ENCODE results near the gene SST.

SST gene

GRCh38 chr3:187628169-187628568, 42.0 kb downstream of the SST start:
- in situ Hi-C loops (cut with MboI; ENCODE audit: low sequenced_read_pairs, unreplicated experiment), result no loop called here
- no peak for DNase-seq (ENCODE audit: low spot score)
- TF ChIP-seq, protein P1, sequence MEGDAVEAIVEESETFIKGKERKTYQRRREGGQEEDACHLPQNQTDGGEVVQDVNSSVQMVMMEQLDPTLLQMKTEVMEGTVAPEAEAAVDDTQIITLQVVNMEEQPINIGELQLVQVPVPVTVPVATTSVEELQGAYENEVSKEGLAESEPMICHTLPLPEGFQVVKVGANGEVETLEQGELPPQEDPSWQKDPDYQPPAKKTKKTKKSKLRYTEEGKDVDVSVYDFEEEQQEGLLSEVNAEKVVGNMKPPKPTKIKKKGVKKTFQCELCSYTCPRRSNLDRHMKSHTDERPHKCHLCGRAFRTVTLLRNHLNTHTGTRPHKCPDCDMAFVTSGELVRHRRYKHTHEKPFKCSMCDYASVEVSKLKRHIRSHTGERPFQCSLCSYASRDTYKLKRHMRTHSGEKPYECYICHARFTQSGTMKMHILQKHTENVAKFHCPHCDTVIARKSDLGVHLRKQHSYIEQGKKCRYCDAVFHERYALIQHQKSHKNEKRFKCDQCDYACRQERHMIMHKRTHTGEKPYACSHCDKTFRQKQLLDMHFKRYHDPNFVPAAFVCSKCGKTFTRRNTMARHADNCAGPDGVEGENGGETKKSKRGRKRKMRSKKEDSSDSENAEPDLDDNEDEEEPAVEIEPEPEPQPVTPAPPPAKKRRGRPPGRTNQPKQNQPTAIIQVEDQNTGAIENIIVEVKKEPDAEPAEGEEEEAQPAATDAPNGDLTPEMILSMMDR (IDR thresholded peaks at IDR 0.05; ENCODE audit: borderline replicate concordance, control extremely low read depth, extremely low read depth, insufficient read depth, missing control alignments), result no peak

DNA sequence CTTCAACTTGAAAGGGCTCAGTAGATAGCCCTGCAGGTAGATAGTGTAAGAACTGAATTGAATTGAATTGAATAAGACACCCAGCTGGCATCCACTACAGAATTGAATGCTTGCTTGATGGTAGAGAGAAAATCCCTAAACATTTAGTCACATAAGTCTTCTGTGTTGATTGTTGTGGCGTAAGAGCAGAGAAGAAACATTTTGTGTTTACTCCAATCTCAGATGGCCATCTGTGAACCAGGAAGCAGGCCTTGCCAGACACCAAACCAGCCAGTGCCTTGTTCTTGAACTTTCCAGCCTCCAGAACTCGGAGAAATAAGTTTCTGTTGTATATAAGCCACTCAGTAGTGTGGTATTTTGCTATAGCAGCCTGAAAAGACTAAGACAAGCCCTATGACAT, 43.6 kb downstream of the SST start:
- no peak for DNase-seq (ENCODE audit: low spot score)
- TF ChIP-seq, protein P1 (IDR thresholded peaks at IDR 0.05; ENCODE audit: borderline replicate concordance, control extremely low read depth, extremely low read depth, insufficient read depth, missing control alignments), result no peak
- in situ Hi-C loops (cut with MboI; ENCODE audit: low sequenced_read_pairs, unreplicated experiment), result no loop called here

DNA sequence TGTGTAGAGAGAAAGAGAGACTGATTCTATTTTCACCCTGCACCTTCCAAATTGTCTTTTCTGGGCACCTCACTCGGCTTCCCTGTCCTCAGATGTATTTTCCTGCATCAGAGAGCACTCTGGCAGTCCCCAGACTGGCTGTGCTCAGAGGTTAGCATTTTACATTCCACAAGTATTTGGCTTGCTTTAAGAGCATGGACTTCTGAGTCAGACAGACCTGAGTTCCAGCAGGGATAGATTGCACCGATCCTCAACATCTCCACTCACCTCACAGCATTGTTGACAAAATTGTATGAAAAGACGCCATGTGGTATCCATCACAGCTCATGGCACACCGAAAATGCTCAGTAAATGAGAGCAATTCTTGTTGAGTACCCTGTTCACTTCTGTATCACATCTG, 45.6 kb downstream of the SST start:
- TF ChIP-seq, protein P1 (IDR thresholded peaks at IDR 0.05; ENCODE audit: borderline replicate concordance, control extremely low read depth, extremely low read depth, insufficient read depth, missing control alignments), result no peak
- in situ Hi-C loops (cut with MboI; ENCODE audit: low sequenced_read_pairs, unreplicated experiment), result no loop called here
- DNase-seq (ENCODE audit: low spot score), result no peak

DNA sequence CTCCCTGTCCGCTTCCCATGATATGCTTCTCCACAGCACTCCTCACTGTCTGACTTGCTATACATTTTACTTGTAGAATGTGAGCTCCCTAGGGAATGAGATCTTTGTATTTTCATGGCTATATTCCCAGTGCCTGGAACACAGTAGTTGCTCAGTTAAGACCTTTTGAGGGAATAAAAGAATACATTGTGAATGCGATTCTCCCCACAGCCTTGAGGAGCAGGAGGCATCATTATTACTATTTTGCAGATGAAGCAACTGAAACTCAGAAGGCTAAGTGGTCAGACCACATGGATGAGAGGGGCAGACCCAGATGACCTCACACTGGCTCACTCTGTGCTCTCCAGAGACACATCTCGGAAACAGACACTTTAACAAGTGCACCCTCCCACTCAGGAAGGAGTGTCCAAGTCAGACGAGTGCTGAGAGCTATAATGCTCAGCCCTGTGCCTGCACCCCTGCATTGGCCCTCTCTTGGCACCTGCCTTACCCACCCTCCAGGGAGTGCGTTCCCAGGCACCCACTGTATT, 46.8 kb downstream of the SST start:
- in situ Hi-C loops (cut with MboI; ENCODE audit: low sequenced_read_pairs, unreplicated experiment), result no loop called here
- DNase-seq (ENCODE audit: low spot score), result no peak
- TF ChIP-seq, protein P1 (IDR thresholded peaks at IDR 0.05; ENCODE audit: borderline replicate concordance, control extremely low read depth, extremely low read depth, insufficient read depth, missing control alignments), result no peak

- TF ChIP-seq, protein P1 (IDR thresholded peaks at IDR 0.05; ENCODE audit: borderline replicate concordance, control extremely low read depth, extremely low read depth, insufficient read depth, missing control alignments), result no peak
- in situ Hi-C loops (cut with MboI; ENCODE audit: low sequenced_read_pairs, unreplicated experiment), result no loop called here
- no peak for DNase-seq (ENCODE audit: low spot score)
Observed at GRCh38 chr3:187621881-187622280, 48.3 kb downstream of the SST start.

DNA sequence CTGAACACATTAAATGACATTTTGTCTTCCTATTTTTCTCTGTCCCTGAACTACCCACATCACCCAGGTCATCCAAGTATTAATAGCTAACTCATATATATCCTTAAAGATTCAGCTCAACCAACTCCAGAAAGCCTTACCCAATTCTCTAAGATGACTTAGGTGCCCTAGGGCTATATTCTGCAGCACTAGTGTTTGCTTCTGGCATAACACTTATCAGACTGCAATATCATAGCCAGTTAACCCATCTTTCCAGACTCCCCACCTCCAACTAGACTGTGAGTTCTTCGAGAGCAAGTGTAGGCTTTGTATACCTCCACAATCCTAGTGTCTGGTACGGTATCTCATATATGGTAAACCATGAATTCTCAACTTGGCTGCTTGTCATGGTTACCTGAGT, 50.7 kb downstream of the SST start:
- in situ Hi-C loops (cut with MboI; ENCODE audit: low sequenced_read_pairs, unreplicated experiment), result loop anchor here (5.0 kb wide), 1 partner anchor 63 kb away; no protein-coding TSS in a partner anchor
- TF ChIP-seq, protein P1 (IDR thresholded peaks at IDR 0.05; ENCODE audit: borderline replicate concordance, control extremely low read depth, extremely low read depth, insufficient read depth, missing control alignments), result no peak
- DNase-seq (ENCODE audit: low spot score), result no peak

All from GM13976 (cell line).